IPS-20b (cell line): ENCODE measurements around the gene CYP24A1.

Source experiments
- H3K27ac ChIP-seq: one replicate; pipeline ENCODE4 v1.5.1; 2013; ENCODE audit warnings: low read length
- H3K27me3 ChIP-seq: 2 replicates; pipeline ENCODE4 v1.6.1; 2013; ENCODE audit warnings: mild to moderate bottlenecking, low read length, inconsistent platforms; ENCODE audit not compliant: insufficient read depth
- H3K36me3 ChIP-seq: 2 replicates; pipeline ENCODE4 v1.6.1; 2013; ENCODE audit warnings: low read depth, mild to moderate bottlenecking, inconsistent platforms, low read length, moderate library complexity; ENCODE audit not compliant: insufficient read depth
- H3K4me1 ChIP-seq: 2 replicates; pipeline ENCODE4 v1.6.1; 2013; ENCODE audit warnings: mild to moderate bottlenecking, control low read depth, inconsistent platforms, low read length, moderate library complexity; ENCODE audit not compliant: insufficient read depth
- H3K4me3 ChIP-seq: 2 replicates; pipeline ENCODE4 v1.5.1; 2013; ENCODE audit warnings: mild to moderate bottlenecking, low read length, inconsistent platforms
- H3K9ac ChIP-seq: 2 replicates; pipeline ENCODE4 v1.6.1; 2013; ENCODE audit warnings: low read depth, mild to moderate bottlenecking, inconsistent platforms, low read length, moderate library complexity
- H3K9me3 ChIP-seq: 2 replicates; pipeline ENCODE4 v1.6.1; 2013; ENCODE audit warnings: mild to moderate bottlenecking, low read depth, low read length, inconsistent platforms; ENCODE audit not compliant: insufficient read depth

CYP24A1 gene

GRCh38 chr20:54170026-54170471, 3.7 kb downstream of the CYP24A1 start:
- H3K27ac ChIP-seq = no peak overlapping the region
- no peaks in the 10 kb centered on the region for H3K9me3 ChIP-seq
- H3K27me3 ChIP-seq = peaks cover 63% of the 10 kb centered on the region
- H3K36me3 ChIP-seq = no peaks in the 10 kb centered on the region
- H3K4me3 ChIP-seq = no peak overlapping the region
- no peaks in the 10 kb centered on the region for H3K4me1 ChIP-seq
- no peak overlapping the region for H3K9ac ChIP-seq

- Histone ChIP-seq H3K4me3 (no peak overlapping the region), H3K9ac (no peak overlapping the region), H3K4me1 (no peaks in the 10 kb centered on the region), H3K36me3 (no peaks in the 10 kb centered on the region), H3K9me3 (no peaks in the 10 kb centered on the region), H3K27ac (no peak overlapping the region), H3K27me3 (peaks cover 55% of the 10 kb centered on the region)
Observed at GRCh38 chr20:54168961-54169862, 4.6 kb downstream of the CYP24A1 start.

GRCh38 chr20:54167909-54168872, 5.6 kb downstream of the CYP24A1 start:
- H3K4me1 ChIP-seq = no peaks in the 10 kb centered on the region
- H3K9ac ChIP-seq = no peak overlapping the region
- no peaks in the 10 kb centered on the region for H3K9me3 ChIP-seq
- no peak overlapping the region for H3K4me3 ChIP-seq
- H3K36me3 ChIP-seq = no peaks in the 10 kb centered on the region
- H3K27me3 ChIP-seq = peaks cover 44% of the 10 kb centered on the region
- no peak overlapping the region for H3K27ac ChIP-seq

GRCh38 chr20:54166987-54167662, 6.7 kb downstream of the CYP24A1 start:
- H3K4me3 ChIP-seq = no peak overlapping the region

GRCh38 chr20:54165803-54166202, 8.0 kb downstream of the CYP24A1 start:
- Histone ChIP-seq H3K4me1 (no peaks in the 10 kb centered on the region), H3K27ac (no peak overlapping the region), H3K9me3 (no peaks in the 10 kb centered on the region), H3K27me3 (peaks cover 21% of the 10 kb centered on the region), H3K9ac (no peak overlapping the region), H3K4me3 (no peak overlapping the region), H3K36me3 (no peaks in the 10 kb centered on the region)

More at GRCh38 chr20:54166987-54167662, 6.7 kb downstream of the CYP24A1 start:
- Histone ChIP-seq H3K36me3 (no peaks in the 10 kb centered on the region), H3K27me3 (peaks cover 34% of the 10 kb centered on the region), H3K9ac (no peak overlapping the region), H3K4me1 (no peaks in the 10 kb centered on the region), H3K9me3 (no peaks in the 10 kb centered on the region), H3K27ac (no peak overlapping the region)

- no peaks in the 10 kb centered on the region for H3K9me3 ChIP-seq
- H3K9ac ChIP-seq = no peak overlapping the region
- H3K27me3 ChIP-seq = peaks cover 13% of the 10 kb centered on the region
- no peaks in the 10 kb centered on the region for H3K36me3 ChIP-seq
- H3K27ac ChIP-seq = no peak overlapping the region
- H3K4me3 ChIP-seq = no peak overlapping the region
- H3K4me1 ChIP-seq = no peaks in the 10 kb centered on the region
Observed at GRCh38 chr20:54165014-54165413, 8.8 kb downstream of the CYP24A1 start.

- H3K4me3 ChIP-seq = no peak overlapping the region
- H3K9me3 ChIP-seq = no peaks in the 10 kb centered on the region
- H3K36me3 ChIP-seq = no peaks in the 10 kb centered on the region
- no peaks in the 10 kb centered on the region for H3K27me3 ChIP-seq
- no peaks in the 10 kb centered on the region for H3K4me1 ChIP-seq
- H3K27ac ChIP-seq = no peak overlapping the region
- no peak overlapping the region for H3K9ac ChIP-seq
Observed at GRCh38 chr20:54163402-54163801, 10.4 kb downstream of the CYP24A1 start.

- H3K4me3 ChIP-seq = no peak overlapping the region
- no peak overlapping the region for H3K9ac ChIP-seq
- no peaks in the 10 kb centered on the region for H3K36me3 ChIP-seq
- H3K27ac ChIP-seq = no peak overlapping the region
- H3K9me3 ChIP-seq = no peaks in the 10 kb centered on the region
- no peaks in the 10 kb centered on the region for H3K27me3 ChIP-seq
- H3K4me1 ChIP-seq = no peaks in the 10 kb centered on the region
Observed at GRCh38 chr20:54162378-54163009, 11.3 kb downstream of the CYP24A1 start.

GRCh38 chr20:54161821-54162149, 12.0 kb downstream of the CYP24A1 start:
- Histone ChIP-seq H3K27me3 (no peaks in the 10 kb centered on the region), H3K27ac (no peak overlapping the region), H3K9ac (no peak overlapping the region), H3K36me3 (no peaks in the 10 kb centered on the region), H3K9me3 (no peaks in the 10 kb centered on the region), H3K4me3 (no peak overlapping the region), H3K4me1 (no peaks in the 10 kb centered on the region)

- Histone ChIP-seq H3K9me3 (no peaks in the 10 kb centered on the region), H3K4me3 (no peak overlapping the region), H3K27ac (no peak overlapping the region), H3K9ac (no peak overlapping the region), H3K4me1 (no peaks in the 10 kb centered on the region), H3K36me3 (no peaks in the 10 kb centered on the region), H3K27me3 (no peaks in the 10 kb centered on the region)
Observed at GRCh38 chr20:54161008-54161820, 12.6 kb downstream of the CYP24A1 start.
